ENCODE results near the gene VAV3.

Gene VAV3

DNA sequence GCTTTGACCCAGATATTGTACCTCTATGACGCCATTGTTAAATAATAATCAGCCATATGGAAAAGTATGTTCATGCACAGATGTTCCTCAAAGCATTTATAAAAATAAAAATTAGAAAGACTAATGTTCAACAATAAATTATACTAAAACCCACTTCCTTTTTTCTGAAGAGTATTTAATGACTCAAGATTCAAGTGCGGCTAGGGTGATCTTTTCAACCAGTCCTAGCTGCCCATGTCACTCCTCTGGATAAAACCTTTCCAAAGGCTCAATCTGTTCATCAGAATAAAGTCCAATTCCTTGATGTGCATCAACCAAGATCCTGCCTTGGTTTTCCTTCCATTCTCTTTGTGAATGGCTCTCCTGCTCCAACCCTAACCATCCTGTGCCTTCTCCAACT is 292.0 kb downstream of the VAV3 start:
- H3K9ac ChIP-seq (ENCODE audit: low read depth, low read length, poor library complexity), result no peak overlapping the region
- WGBS, 2 donors (ENCODE audit: extremely low coverage in 2 of 2, insufficient read length in 2 of 2, insufficient replicate concordance in 1 of 2), result no CpG with 5 or more reads among the region's 2 CpGs
- H4K8ac ChIP-seq (ENCODE audit: low read depth, low read length), result no peak overlapping the region
- no peak overlapping the region for H3K4me2 ChIP-seq (ENCODE audit: insufficient read depth, low read length, poor library complexity, severe bottlenecking)
- no peaks in the 10 kb centered on the region for H3K27me3 ChIP-seq (ENCODE audit: control insufficient read depth in 3 of 3, insufficient read depth in 3 of 3, low read depth in 1 of 3, low read length in 3 of 3)
- peaks cover 0 to 4% of the 10 kb centered on the region in 2 donors for H3K4me1 ChIP-seq (ENCODE audit: control insufficient read depth in 2 of 2, insufficient read depth in 1 of 2, low read depth in 1 of 2, low read length in 2 of 2)
- H3K4ac ChIP-seq (ENCODE audit: low read length), result no peak overlapping the region
- H3K14ac ChIP-seq (ENCODE audit: low read length), result no peak overlapping the region
- H2BK12ac ChIP-seq (ENCODE audit: low read length), result no peak overlapping the region
- H2BK120ac ChIP-seq (ENCODE audit: low read depth, low read length), result no peak overlapping the region
- H3K18ac ChIP-seq (ENCODE audit: low read length), result no peak overlapping the region
- no peak overlapping the region for H2AFZ ChIP-seq (ENCODE audit: low read length)
- no peak overlapping the region for H2BK5ac ChIP-seq (ENCODE audit: low read length)
- no peaks in the 10 kb centered on the region for H3K79me1 ChIP-seq (ENCODE audit: low read depth, low read length)
- no peak overlapping the region for H4K91ac ChIP-seq (ENCODE audit: low read depth, low read length, poor library complexity)
- H2AK5ac ChIP-seq (ENCODE audit: low read depth, low read length), result no peak overlapping the region
- H3K9me3 ChIP-seq (replicated peaks in 1 of 2; ENCODE audit: control insufficient read depth in 2 of 2, insufficient read depth in 1 of 2, low read depth in 1 of 2, low read length in 2 of 2), result peaks cover 0 to 2% of the 10 kb centered on the region in 2 donors
- no peak overlapping the region for H3K4me3 ChIP-seq (ENCODE audit: low read length in 2 of 2)
- no peak overlapping the region for H3K27ac ChIP-seq (replicated peaks; ENCODE audit: low read length)
- no peak overlapping the region for H2BK15ac ChIP-seq (ENCODE audit: low read length)
- DNase-seq (ENCODE audit: low spot score), result no peak
- no peaks in the 10 kb centered on the region for H3K36me3 ChIP-seq (replicated peaks in 1 of 2; ENCODE audit: control insufficient read depth in 2 of 2, insufficient read depth in 2 of 2, low read length in 2 of 2)
- H3K23ac ChIP-seq (ENCODE audit: low read depth, low read length, poor library complexity), result no peak overlapping the region

DNA sequence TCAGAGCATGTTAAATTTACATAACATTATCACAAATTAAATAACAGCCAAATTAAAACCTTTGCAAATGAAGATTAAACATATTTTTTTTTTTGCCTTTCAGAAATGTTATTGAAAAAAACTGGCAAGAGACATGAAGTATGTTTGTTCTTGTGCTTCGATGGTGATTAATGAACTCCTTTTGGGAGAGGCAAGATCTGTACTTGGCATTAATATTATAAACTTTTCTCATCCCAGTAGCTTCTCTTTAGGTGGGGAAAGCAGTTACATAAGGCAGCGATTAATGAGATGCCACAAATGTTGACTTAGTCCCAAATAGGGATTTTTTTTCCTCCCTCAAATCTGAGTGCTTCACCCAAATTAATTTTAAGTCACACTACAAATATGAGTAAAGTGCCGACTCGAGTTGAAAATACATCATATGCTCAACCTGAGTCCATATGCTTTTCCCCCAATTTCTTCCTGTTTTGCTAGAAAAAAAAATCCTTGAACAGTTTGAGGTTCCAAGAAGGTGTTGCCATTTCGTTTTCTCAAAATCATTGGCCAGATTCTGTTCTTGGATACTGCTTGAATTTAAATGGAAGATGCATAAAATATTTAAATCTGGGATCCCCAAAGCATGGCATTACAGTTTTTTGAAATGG is 294.5 kb downstream of the VAV3 start:
- no peak for DNase-seq (ENCODE audit: low spot score)
- Histone ChIP-seq H3K4me1 (ENCODE audit: control insufficient read depth in 2 of 2, insufficient read depth in 1 of 2, low read depth in 1 of 2, low read length in 2 of 2) (peaks cover 0 to 2% of the 10 kb centered on the region in 2 donors), H3K4me2 (ENCODE audit: insufficient read depth, low read length, poor library complexity, severe bottlenecking) (no peak overlapping the region), H4K8ac (ENCODE audit: low read depth, low read length) (no peak overlapping the region), H2AK5ac (ENCODE audit: low read depth, low read length) (no peak overlapping the region), H3K9me3 (replicated peaks in 1 of 2; ENCODE audit: control insufficient read depth in 2 of 2, insufficient read depth in 1 of 2, low read depth in 1 of 2, low read length in 2 of 2) (peaks cover 0 to 2% of the 10 kb centered on the region in 2 donors), H3K27me3 (ENCODE audit: control insufficient read depth in 3 of 3, insufficient read depth in 3 of 3, low read depth in 1 of 3, low read length in 3 of 3) (no peaks in the 10 kb centered on the region), H3K79me1 (ENCODE audit: low read depth, low read length) (no peaks in the 10 kb centered on the region), H2BK15ac (ENCODE audit: low read length) (no peak overlapping the region), H3K36me3 (replicated peaks in 1 of 2; ENCODE audit: control insufficient read depth in 2 of 2, insufficient read depth in 2 of 2, low read length in 2 of 2) (no peaks in the 10 kb centered on the region), H3K4ac (ENCODE audit: low read length) (no peak overlapping the region), H4K91ac (ENCODE audit: low read depth, low read length, poor library complexity) (no peak overlapping the region), H3K27ac (replicated peaks; ENCODE audit: low read length) (no peak overlapping the region), H3K23ac (ENCODE audit: low read depth, low read length, poor library complexity) (no peak overlapping the region), H3K9ac (ENCODE audit: low read depth, low read length, poor library complexity) (no peak overlapping the region), H2BK5ac (ENCODE audit: low read length) (no peak overlapping the region), H3K4me3 (ENCODE audit: low read length in 2 of 2) (no peak overlapping the region), H3K18ac (ENCODE audit: low read length) (no peak overlapping the region), H3K14ac (ENCODE audit: low read length) (no peak overlapping the region), H2BK120ac (ENCODE audit: low read depth, low read length) (no peak overlapping the region), H2AFZ (ENCODE audit: low read length) (no peak overlapping the region), H2BK12ac (ENCODE audit: low read length) (no peak overlapping the region)
- no CpG with 5 or more reads among the region's 5 CpGs for WGBS, 2 donors (ENCODE audit: extremely low coverage in 2 of 2, insufficient read length in 2 of 2, insufficient replicate concordance in 1 of 2)

- Histone ChIP-seq H3K14ac (ENCODE audit: low read length) (no peak overlapping the region), H3K9me3 (replicated peaks in 1 of 2; ENCODE audit: control insufficient read depth in 2 of 2, insufficient read depth in 1 of 2, low read depth in 1 of 2, low read length in 2 of 2) (peaks cover 0 to 2% of the 10 kb centered on the region in 2 donors), H2BK15ac (ENCODE audit: low read length) (no peak overlapping the region), H3K4ac (ENCODE audit: low read length) (no peak overlapping the region), H3K79me1 (ENCODE audit: low read depth, low read length) (no peaks in the 10 kb centered on the region), H3K4me2 (ENCODE audit: insufficient read depth, low read length, poor library complexity, severe bottlenecking) (no peak overlapping the region), H3K18ac (ENCODE audit: low read length) (no peak overlapping the region), H3K27me3 (ENCODE audit: control insufficient read depth in 3 of 3, insufficient read depth in 3 of 3, low read depth in 1 of 3, low read length in 3 of 3) (no peaks in the 10 kb centered on the region), H4K8ac (ENCODE audit: low read depth, low read length) (no peak overlapping the region), H3K9ac (ENCODE audit: low read depth, low read length, poor library complexity) (no peak overlapping the region), H3K23ac (ENCODE audit: low read depth, low read length, poor library complexity) (no peak overlapping the region), H2AFZ (ENCODE audit: low read length) (no peak overlapping the region), H3K4me3 (ENCODE audit: low read length in 2 of 2) (no peak overlapping the region), H2BK5ac (ENCODE audit: low read length) (no peak overlapping the region), H3K4me1 (ENCODE audit: control insufficient read depth in 2 of 2, insufficient read depth in 1 of 2, low read depth in 1 of 2, low read length in 2 of 2) (peaks cover 0 to 2% of the 10 kb centered on the region in 2 donors), H3K27ac (replicated peaks; ENCODE audit: low read length) (no peak overlapping the region), H4K91ac (ENCODE audit: low read depth, low read length, poor library complexity) (no peak overlapping the region), H3K36me3 (replicated peaks in 1 of 2; ENCODE audit: control insufficient read depth in 2 of 2, insufficient read depth in 2 of 2, low read length in 2 of 2) (no peaks in the 10 kb centered on the region), H2BK12ac (ENCODE audit: low read length) (no peak overlapping the region), H2BK120ac (ENCODE audit: low read depth, low read length) (no peak overlapping the region), H2AK5ac (ENCODE audit: low read depth, low read length) (no peak overlapping the region)
- no peak for DNase-seq (ENCODE audit: low spot score)
- WGBS, 2 donors (ENCODE audit: extremely low coverage in 2 of 2, insufficient read length in 2 of 2, insufficient replicate concordance in 1 of 2), result no CpG with 5 or more reads among the region's 1 CpG
These were observed 295.0 kb downstream of the VAV3 start for GRCh38 chr1:107669996-107670395.

DNA sequence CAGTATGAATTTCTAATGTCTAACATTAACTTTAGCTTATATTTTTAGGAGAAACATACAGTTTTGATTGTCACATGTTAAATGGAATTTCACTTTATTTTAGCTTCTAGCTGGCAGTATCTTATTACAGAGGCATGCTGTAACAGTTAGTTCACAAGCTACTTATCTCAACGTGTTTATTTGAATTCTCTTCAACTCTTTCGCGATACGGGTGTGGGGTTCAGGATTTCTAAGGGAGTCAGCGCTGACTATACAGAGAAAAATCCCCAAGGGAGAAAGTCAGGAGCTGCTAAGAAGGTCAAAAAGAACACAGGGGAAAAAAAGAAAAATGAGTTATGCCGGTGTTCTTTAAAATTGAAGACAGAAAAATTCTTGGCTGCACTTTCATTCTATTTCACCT is 296.2 kb downstream of the VAV3 start:
- no peak overlapping the region for H3K4me3 ChIP-seq (ENCODE audit: low read length in 2 of 2)
- no peaks in the 10 kb centered on the region for H3K79me1 ChIP-seq (ENCODE audit: low read depth, low read length)
- no CpG with 5 or more reads among the region's 6 CpGs for WGBS, 2 donors (ENCODE audit: extremely low coverage in 2 of 2, insufficient read length in 2 of 2, insufficient replicate concordance in 1 of 2)
- no peak overlapping the region for H3K9ac ChIP-seq (ENCODE audit: low read depth, low read length, poor library complexity)
- H2BK5ac ChIP-seq (ENCODE audit: low read length), result no peak overlapping the region
- H3K4me2 ChIP-seq (ENCODE audit: insufficient read depth, low read length, poor library complexity, severe bottlenecking), result no peak overlapping the region
- H3K27me3 ChIP-seq (ENCODE audit: control insufficient read depth in 3 of 3, insufficient read depth in 3 of 3, low read depth in 1 of 3, low read length in 3 of 3), result no peaks in the 10 kb centered on the region
- no peak overlapping the region for H2BK12ac ChIP-seq (ENCODE audit: low read length)
- no peak overlapping the region for H4K91ac ChIP-seq (ENCODE audit: low read depth, low read length, poor library complexity)
- peaks cover 0 to 2% of the 10 kb centered on the region in 2 donors for H3K4me1 ChIP-seq (ENCODE audit: control insufficient read depth in 2 of 2, insufficient read depth in 1 of 2, low read depth in 1 of 2, low read length in 2 of 2)
- DNase-seq (ENCODE audit: low spot score), result no peak
- H2AFZ ChIP-seq (ENCODE audit: low read length), result no peak overlapping the region
- H4K8ac ChIP-seq (ENCODE audit: low read depth, low read length), result no peak overlapping the region
- H2BK120ac ChIP-seq (ENCODE audit: low read depth, low read length), result no peak overlapping the region
- H3K9me3 ChIP-seq (replicated peaks in 1 of 2; ENCODE audit: control insufficient read depth in 2 of 2, insufficient read depth in 1 of 2, low read depth in 1 of 2, low read length in 2 of 2), result no peaks in the 10 kb centered on the region
- no peak overlapping the region for H3K4ac ChIP-seq (ENCODE audit: low read length)
- H3K14ac ChIP-seq (ENCODE audit: low read length), result no peak overlapping the region
- no peak overlapping the region for H2AK5ac ChIP-seq (ENCODE audit: low read depth, low read length)
- H3K27ac ChIP-seq (replicated peaks; ENCODE audit: low read length), result no peak overlapping the region
- H3K18ac ChIP-seq (ENCODE audit: low read length), result no peak overlapping the region
- H2BK15ac ChIP-seq (ENCODE audit: low read length), result no peak overlapping the region
- H3K36me3 ChIP-seq (replicated peaks in 1 of 2; ENCODE audit: control insufficient read depth in 2 of 2, insufficient read depth in 2 of 2, low read length in 2 of 2), result no peaks in the 10 kb centered on the region
- H3K23ac ChIP-seq (ENCODE audit: low read depth, low read length, poor library complexity), result no peak overlapping the region
